ENCODE data around the gene THADA. TPM values are rescaled to one million over a fixed set of nuclear protein-coding genes. Genes with fewer than 3 reads are reported as not detected.

THADA gene
- polyA plus RNA-seq, 3 donors: 7.3 to 11.2 (median 9.7) TPM

DNA sequence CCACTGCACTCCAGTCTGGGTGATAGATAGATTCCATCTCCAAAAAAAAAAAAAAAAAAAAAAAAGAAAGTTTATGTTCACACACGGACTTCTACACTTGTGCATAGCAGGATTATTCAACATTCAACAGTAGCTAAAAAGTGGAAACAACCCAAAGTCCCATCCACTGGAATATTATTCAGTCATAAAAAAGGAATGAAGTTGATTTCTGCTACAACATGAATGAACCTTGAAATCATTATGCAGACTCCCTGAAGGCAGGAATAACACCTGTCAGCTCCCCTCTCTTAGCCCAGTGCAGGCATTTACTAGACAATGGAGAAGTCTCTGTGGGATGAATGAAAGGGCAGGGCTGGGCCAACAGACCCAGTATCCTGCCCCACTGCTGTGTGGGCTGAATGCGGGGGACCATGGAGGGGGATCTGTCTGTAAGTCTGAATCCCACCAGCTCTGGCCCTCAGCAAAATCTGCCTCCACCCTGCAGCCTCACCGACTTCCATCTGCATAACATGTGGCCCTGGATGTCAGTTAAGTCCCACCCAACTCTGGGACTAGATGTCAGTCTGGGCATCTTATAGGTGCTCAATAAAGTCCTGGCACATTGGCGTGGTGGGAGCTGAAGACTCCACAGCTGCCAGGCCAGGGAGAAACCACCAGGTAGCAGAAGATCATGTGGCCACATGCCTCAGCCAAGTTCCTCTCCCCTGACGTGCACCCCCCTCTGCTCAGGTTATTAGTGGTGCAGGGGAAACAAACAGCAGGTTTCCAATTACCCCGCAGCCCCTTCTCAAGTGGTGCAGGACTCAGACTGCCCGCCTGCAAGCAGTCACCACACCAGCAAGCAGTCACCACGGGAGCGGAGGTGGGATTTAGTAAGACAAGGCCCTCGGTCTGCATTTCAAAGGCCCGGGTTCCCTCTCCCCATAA, 378.3 kb downstream of the THADA start:
- peaks cover 0 to 2% (median 0%) of the 10 kb centered on the region in 7 donors for H3K9me3 Mint-ChIP-seq
- H3K36me3 Mint-ChIP-seq: peaks cover 10 to 23% of the 10 kb centered on the region in 2 donors
- H3K4me3 Mint-ChIP-seq: peak overlapping the region; percentile 46 to 100
- peaks cover 57% of the 10 kb centered on the region for H3K79me2 ChIP-seq (ENCODE audit: insufficient read depth, low read length)
- peak overlapping the region; percentile 88 to 92 for H3K27ac ChIP-seq (ENCODE audit: low read depth in 1 of 2, low read length in 2 of 2)
- peak overlapping the region in 1 of 3 experiments; percentile 99 for H3K4me3 ChIP-seq (replicated peaks in 1 of 3; ENCODE audit: low read depth in 2 of 3, low read length in 3 of 3)
- TF ChIP-seq, protein P1, sequence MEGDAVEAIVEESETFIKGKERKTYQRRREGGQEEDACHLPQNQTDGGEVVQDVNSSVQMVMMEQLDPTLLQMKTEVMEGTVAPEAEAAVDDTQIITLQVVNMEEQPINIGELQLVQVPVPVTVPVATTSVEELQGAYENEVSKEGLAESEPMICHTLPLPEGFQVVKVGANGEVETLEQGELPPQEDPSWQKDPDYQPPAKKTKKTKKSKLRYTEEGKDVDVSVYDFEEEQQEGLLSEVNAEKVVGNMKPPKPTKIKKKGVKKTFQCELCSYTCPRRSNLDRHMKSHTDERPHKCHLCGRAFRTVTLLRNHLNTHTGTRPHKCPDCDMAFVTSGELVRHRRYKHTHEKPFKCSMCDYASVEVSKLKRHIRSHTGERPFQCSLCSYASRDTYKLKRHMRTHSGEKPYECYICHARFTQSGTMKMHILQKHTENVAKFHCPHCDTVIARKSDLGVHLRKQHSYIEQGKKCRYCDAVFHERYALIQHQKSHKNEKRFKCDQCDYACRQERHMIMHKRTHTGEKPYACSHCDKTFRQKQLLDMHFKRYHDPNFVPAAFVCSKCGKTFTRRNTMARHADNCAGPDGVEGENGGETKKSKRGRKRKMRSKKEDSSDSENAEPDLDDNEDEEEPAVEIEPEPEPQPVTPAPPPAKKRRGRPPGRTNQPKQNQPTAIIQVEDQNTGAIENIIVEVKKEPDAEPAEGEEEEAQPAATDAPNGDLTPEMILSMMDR (IDR thresholded peaks at IDR 0.05): no peak
- peaks cover 74% of the 10 kb centered on the region for H3K4me1 Mint-ChIP-seq
- H3K9ac ChIP-seq (ENCODE audit: insufficient read depth, low read length, poor library complexity, severe bottlenecking): no peak overlapping the region
- no peaks in the 10 kb centered on the region for H3K27me3 Mint-ChIP-seq (ENCODE audit: low read depth in 3 of 3)
- H3K4me2 ChIP-seq (replicated peaks; ENCODE audit: extremely low read depth, low read length, poor library complexity, severe bottlenecking): peak overlapping the region; percentile 90
- DNase-seq: no peak
- H2AFZ ChIP-seq (ENCODE audit: insufficient read depth, low read depth, low read length, poor library complexity, severe bottlenecking): no peak overlapping the region
- peaks cover 5 to 6% of the 10 kb centered on the region in 2 donors for H3K36me3 ChIP-seq (replicated peaks in 1 of 2; ENCODE audit: control insufficient read depth in 1 of 2, insufficient read depth in 2 of 2, low read length in 2 of 2)
- WGBS (ENCODE audit: insufficient coverage): 31% methylated on average over 2 of the region's 11 CpGs
- H4K20me1 ChIP-seq (ENCODE audit: insufficient read depth, low read length): peaks cover 20% of the 10 kb centered on the region
- H3K27ac Mint-ChIP-seq: peak overlapping the region; percentile 83 to 99 (median 98)
- H3K4me1 ChIP-seq (ENCODE audit: control insufficient read depth in 1 of 2, insufficient read depth in 2 of 2, low read length in 2 of 2): peaks cover 69 to 87% of the 10 kb centered on the region in 2 donors
- intact Hi-C loops (cut with micrococcal nuclease): loop anchor here in 1 of 2 donors (10.0 kb wide), 1 partner anchor 403 kb away; no protein-coding TSS in a partner anchor
- H3K27me3 ChIP-seq (ENCODE audit: control insufficient read depth in 2 of 2, insufficient read depth in 2 of 2, low read length in 2 of 2): no peaks in the 10 kb centered on the region
- no peaks in the 10 kb centered on the region for H3K9me3 ChIP-seq (replicated peaks in 1 of 2; ENCODE audit: control insufficient read depth in 1 of 2, insufficient read depth in 1 of 2, low read length in 2 of 2)

DNA sequence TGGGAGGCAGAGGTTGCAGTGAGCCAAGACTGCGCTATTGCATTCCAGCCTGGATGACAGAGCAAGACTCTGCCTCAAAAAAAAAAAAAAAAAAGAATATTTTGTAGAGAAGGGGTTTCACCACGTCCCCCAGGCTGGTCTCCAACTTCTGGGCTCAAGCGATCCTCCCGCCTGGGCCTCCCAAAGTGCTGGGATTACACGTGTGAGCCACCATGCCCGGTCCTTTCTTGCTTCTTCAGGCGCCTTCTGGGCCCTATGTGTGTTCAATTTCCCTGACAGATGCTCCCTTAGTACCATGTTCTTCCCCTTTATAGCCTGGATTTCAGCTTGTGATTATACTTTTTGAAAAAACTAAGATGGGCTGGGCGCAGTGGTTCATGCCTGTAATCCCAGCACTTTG, 379.2 kb downstream of the THADA start:
- H3K27me3 Mint-ChIP-seq (ENCODE audit: low read depth in 3 of 3): no peaks in the 10 kb centered on the region
- H3K4me1 Mint-ChIP-seq: peaks cover 77% of the 10 kb centered on the region
- Histone ChIP-seq H3K4me2 (replicated peaks; ENCODE audit: extremely low read depth, low read length, poor library complexity, severe bottlenecking) (no peak overlapping the region), H2AFZ (ENCODE audit: insufficient read depth, low read depth, low read length, poor library complexity, severe bottlenecking) (no peak overlapping the region), H3K9ac (ENCODE audit: insufficient read depth, low read length, poor library complexity, severe bottlenecking) (no peak overlapping the region), H3K27ac (ENCODE audit: low read depth in 1 of 2, low read length in 2 of 2) (no peak overlapping the region), H3K36me3 (replicated peaks in 1 of 2; ENCODE audit: control insufficient read depth in 1 of 2, insufficient read depth in 2 of 2, low read length in 2 of 2) (no peaks in the 10 kb centered on the region), H3K79me2 (ENCODE audit: insufficient read depth, low read length) (peaks cover 55% of the 10 kb centered on the region), H4K20me1 (ENCODE audit: insufficient read depth, low read length) (peaks cover 12% of the 10 kb centered on the region), H3K4me3 (replicated peaks in 1 of 3; ENCODE audit: low read depth in 2 of 3, low read length in 3 of 3) (no peak overlapping the region), H3K9me3 (replicated peaks in 1 of 2; ENCODE audit: control insufficient read depth in 1 of 2, insufficient read depth in 1 of 2, low read length in 2 of 2) (no peaks in the 10 kb centered on the region), H3K27me3 (ENCODE audit: control insufficient read depth in 2 of 2, insufficient read depth in 2 of 2, low read length in 2 of 2) (no peaks in the 10 kb centered on the region), H3K4me1 (ENCODE audit: control insufficient read depth in 1 of 2, insufficient read depth in 2 of 2, low read length in 2 of 2) (peaks cover 78 to 89% of the 10 kb centered on the region in 2 donors)
- 100% methylated on average over 1 of the region's 8 CpGs for WGBS (ENCODE audit: insufficient coverage)
- H3K9me3 Mint-ChIP-seq: peaks cover 0 to 2% (median 0%) of the 10 kb centered on the region in 7 donors
- H3K27ac Mint-ChIP-seq: no peak overlapping the region
- no peak overlapping the region for H3K4me3 Mint-ChIP-seq
- peaks cover 1 to 14% of the 10 kb centered on the region in 2 donors for H3K36me3 Mint-ChIP-seq
- intact Hi-C loops (cut with micrococcal nuclease): loop anchor here in 1 of 2 donors (10.0 kb wide), 1 partner anchor 402 kb away; no protein-coding TSS in a partner anchor
- TF ChIP-seq, protein P1 (IDR thresholded peaks at IDR 0.05): no peak
- no peak for DNase-seq

All from CD14-positive monocyte (primary cell).